ENCODE measurements around the gene DPYD.
A peak's percentile ranks its signal among the peaks of the same experiment; 100 is the strongest.

Gene DPYD

GRCh38 chr1:97533358-97533757, 387.5 kb downstream of the DPYD start:
- no peak for TF ChIP-seq CTCF (conservative IDR thresholded peaks at IDR 0.05; ENCODE audit: control insufficient read depth, insufficient read depth, low read depth, low read length)
- no peak overlapping the region for H3K4me3 ChIP-seq (ENCODE audit: control insufficient read depth, low read depth, low read length)
- DNase-seq (ENCODE audit: low read depth): no peak

GRCh38 chr1:97529600-97529999, 391.2 kb downstream of the DPYD start:
- TF ChIP-seq CTCF (conservative IDR thresholded peaks at IDR 0.05; ENCODE audit: control insufficient read depth, insufficient read depth, low read depth, low read length): no peak
- no peak overlapping the region for H3K4me3 ChIP-seq (ENCODE audit: control insufficient read depth, low read depth, low read length)
- DNase-seq (ENCODE audit: low read depth): no peak

GRCh38 chr1:97524211-97524610, 396.6 kb downstream of the DPYD start:
- no peak for TF ChIP-seq CTCF (conservative IDR thresholded peaks at IDR 0.05; ENCODE audit: control insufficient read depth, insufficient read depth, low read depth, low read length)
- H3K4me3 ChIP-seq (ENCODE audit: control insufficient read depth, low read depth, low read length): no peak overlapping the region
- peak; percentile 2 for DNase-seq (ENCODE audit: low read depth)

GRCh38 chr1:97516588-97516987, 404.2 kb downstream of the DPYD start:
- TF ChIP-seq CTCF (conservative IDR thresholded peaks at IDR 0.05; ENCODE audit: control insufficient read depth, insufficient read depth, low read depth, low read length): no peak
- DNase-seq (ENCODE audit: low read depth): no peak
- no peak overlapping the region for H3K4me3 ChIP-seq (ENCODE audit: control insufficient read depth, low read depth, low read length)

GRCh38 chr1:97508653-97509218, 412.1 kb downstream of the DPYD start:
- no peak overlapping the region for H3K4me3 ChIP-seq (ENCODE audit: control insufficient read depth, low read depth, low read length)
- TF ChIP-seq CTCF (conservative IDR thresholded peaks at IDR 0.05; ENCODE audit: control insufficient read depth, insufficient read depth, low read depth, low read length): no peak
- no peak for DNase-seq (ENCODE audit: low read depth)

- DNase-seq (ENCODE audit: low read depth): peak; percentile 13
- TF ChIP-seq CTCF (conservative IDR thresholded peaks at IDR 0.05; ENCODE audit: control insufficient read depth, insufficient read depth, low read depth, low read length): no peak
- no peak overlapping the region for H3K4me3 ChIP-seq (ENCODE audit: control insufficient read depth, low read depth, low read length)
Observed at GRCh38 chr1:97507863-97508262, 413.0 kb downstream of the DPYD start.

GRCh38 chr1:97506368-97506767, 414.5 kb downstream of the DPYD start:
- no peak overlapping the region for H3K4me3 ChIP-seq (ENCODE audit: control insufficient read depth, low read depth, low read length)
- DNase-seq (ENCODE audit: low read depth): no peak
- no peak for TF ChIP-seq CTCF (conservative IDR thresholded peaks at IDR 0.05; ENCODE audit: control insufficient read depth, insufficient read depth, low read depth, low read length)

Measured in fibroblast of mammary gland (primary cell).